ENCODE measurements around the gene ARHGEF2.
"Not testable (repeated sequence)": the region's sequence is repeated elsewhere in the genome, so short reads cannot be mapped to it uniquely, and the experiment has no call there.

The ARHGEF2 gene

DNA sequence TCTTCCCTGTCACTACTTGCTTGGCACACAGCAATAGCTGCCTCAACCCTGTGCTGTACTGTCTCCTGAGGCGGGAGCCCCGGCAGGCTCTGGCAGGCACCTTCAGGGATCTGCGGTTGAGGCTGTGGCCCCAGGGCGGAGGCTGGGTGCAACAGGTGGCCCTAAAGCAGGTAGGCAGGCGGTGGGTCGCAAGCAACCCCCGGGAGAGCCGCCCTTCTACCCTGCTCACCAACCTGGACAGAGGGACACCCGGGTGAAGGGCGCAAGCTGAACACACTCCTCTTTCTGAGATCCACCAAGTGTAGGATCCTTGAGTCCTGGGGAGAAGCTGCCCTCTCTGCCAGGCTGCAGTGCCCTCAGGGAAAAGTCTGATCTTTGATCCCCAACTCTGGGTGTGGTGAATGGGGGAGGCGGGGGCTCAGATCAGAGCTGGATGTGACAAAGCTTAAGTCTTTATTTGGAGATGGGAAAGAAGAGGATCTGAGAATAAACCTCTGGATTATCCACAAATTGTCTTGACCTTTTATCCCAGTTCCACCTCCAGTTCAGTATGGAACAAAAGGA lies 35.7 kb downstream of the ARHGEF2 start:
- no peak for DNase-seq (ENCODE audit: low spot score)

DNA sequence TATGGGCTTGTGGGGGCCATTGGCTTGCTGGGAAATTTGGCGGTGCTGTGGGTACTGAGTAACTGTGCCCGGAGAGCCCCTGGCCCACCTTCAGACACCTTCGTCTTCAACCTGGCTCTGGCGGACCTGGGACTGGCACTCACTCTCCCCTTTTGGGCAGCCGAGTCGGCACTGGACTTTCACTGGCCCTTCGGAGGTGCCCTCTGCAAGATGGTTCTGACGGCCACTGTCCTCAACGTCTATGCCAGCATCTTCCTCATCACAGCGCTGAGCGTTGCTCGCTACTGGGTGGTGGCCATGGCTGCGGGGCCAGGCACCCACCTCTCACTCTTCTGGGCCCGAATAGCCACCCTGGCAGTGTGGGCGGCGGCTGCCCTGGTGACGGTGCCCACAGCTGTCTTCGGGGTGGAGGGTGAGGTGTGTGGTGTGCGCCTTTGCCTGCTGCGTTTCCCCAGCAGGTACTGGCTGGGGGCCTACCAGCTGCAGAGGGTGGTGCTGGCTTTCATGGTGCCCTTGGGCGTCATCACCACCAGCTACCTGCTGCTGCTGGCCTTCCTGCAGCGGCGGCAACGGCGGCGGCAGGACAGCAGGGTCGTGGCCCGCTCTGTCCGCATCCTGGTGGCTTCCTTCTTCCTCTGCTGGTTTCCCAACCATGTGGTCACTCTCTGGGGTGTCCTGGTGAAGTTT lies 36.4 kb downstream of the ARHGEF2 start:
- no peak for DNase-seq (ENCODE audit: low spot score)

DNA sequence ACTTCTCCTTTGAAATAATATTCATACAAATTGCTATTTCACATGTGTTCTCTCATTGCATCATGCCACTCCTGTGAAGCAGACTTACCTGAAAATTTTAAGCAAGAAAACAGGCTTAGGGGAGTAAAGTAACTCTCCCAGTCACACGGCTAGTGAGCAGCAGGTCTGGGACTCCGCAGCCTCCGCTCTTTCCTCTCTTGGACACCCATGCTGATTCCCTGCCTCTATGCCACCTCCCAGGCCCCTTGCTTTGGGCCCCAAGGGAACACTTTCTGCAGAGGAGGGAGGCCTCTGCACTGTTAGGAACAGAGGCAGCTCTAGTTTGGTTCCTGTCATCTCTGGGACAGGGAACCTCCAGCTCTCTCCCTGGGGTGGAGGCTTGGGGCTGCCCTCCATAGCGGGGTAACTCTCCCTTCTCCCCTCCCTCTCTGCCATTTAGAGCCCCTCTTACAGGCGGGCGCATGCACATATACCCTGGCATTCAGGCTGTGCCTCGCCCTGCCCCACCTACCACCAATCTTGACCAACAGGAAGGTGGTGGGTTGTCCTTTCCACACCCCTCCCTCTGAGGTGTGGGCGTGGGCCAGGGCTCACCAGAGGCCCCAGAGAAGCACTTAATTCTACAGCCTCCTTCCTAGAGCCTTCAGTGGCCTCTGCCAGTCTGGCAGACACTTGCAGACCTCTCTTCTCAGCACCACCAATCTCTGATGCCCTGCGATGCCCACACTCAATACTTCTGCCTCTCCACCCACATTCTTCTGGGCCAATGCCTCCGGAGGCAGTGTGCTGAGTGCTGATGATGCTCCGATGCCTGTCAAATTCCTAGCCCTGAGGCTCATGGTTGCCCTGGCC lies 37.1 kb downstream of the ARHGEF2 start, which contains the start of gene RXFP4:
Gene RXFP4, plus strand, starts transcription at position 646 of the 852 bp plus-strand sequence. Its CDS starts 72 bp downstream, at position 718.
- peak; percentile 27 for DNase-seq (ENCODE audit: low spot score)

DNA sequence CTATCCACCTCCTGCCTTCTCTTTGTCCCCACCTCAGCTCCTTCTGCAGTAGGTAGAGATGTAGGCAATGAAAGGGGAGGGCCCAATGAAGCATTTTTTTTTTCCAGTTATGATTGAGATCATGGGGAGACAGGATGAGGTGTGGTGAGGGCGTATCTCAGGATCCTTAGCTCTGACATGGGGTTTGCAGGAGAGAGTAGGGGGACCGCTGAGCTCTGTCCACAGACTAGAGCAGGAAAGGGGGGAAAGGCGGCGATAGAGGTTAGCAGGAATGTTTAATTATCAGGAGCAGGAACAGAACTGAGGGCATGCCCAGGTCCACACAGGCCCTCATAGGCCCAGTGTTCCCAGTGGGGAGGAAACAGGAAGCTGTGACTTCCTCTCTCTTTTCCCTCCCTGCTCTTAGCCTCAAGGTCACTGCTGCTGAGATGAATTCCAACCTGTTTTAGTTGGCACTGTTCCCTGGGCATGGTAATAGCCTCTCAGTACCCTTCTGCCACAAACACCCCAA lies 37.8 kb downstream of the ARHGEF2 start:
- DNase-seq (ENCODE audit: low spot score) = peak; percentile 70

DNA sequence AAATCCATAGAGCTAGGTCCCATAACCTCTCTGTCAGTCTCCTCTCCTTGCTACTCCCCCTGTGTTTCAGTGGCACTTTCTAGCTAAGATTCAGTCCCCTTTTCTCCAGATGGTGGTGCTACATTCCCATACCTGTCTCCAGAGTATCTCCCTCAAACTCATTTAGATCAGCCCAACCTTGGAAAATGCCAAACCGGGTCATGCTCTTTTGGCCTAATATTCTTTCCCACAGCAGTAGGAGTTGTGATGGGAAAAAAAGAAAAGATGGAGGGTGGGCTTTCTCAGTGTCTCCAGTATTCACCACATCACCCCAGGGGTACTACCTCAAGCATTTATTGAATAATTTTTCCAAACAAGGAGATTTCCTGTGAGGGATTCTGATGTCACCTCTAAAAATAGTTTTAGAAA lies 40.1 kb downstream of the ARHGEF2 start:
- DNase-seq (ENCODE audit: low spot score) = peak; percentile 69

DNA sequence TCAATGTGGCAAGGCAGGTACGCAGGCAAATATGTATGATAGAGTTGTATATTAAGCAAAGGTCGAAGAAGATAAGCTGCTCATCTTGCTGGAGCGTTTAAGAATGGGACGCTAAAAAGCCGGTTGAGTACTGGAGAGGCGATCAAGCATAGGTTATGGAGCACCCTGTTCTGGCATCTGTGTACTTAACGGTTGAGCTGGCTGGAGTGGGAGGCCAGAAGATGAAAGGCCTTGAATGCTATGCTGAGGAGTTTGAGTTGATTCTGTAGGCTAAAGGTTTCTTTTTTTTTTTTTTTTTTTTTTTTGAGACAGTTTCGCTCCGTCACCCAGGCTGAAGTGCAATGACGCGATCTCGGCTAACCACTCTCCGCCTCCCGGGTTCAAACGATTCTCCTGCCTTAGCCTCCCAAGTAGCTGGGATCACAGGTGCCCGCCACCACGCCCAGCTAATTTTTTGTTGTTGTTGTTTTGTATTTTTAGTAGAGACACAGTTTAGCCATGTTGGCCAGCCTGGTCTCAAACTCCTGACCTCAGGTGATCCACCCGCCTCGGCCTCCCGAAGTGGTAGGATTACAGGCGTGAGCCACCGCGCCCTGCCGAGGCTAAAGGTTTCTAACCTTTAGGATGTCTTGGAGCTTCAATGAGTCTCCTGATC lies 43.3 kb downstream of the ARHGEF2 start:
- DNase-seq (ENCODE audit: low spot score) = peak; percentile 74

DNA sequence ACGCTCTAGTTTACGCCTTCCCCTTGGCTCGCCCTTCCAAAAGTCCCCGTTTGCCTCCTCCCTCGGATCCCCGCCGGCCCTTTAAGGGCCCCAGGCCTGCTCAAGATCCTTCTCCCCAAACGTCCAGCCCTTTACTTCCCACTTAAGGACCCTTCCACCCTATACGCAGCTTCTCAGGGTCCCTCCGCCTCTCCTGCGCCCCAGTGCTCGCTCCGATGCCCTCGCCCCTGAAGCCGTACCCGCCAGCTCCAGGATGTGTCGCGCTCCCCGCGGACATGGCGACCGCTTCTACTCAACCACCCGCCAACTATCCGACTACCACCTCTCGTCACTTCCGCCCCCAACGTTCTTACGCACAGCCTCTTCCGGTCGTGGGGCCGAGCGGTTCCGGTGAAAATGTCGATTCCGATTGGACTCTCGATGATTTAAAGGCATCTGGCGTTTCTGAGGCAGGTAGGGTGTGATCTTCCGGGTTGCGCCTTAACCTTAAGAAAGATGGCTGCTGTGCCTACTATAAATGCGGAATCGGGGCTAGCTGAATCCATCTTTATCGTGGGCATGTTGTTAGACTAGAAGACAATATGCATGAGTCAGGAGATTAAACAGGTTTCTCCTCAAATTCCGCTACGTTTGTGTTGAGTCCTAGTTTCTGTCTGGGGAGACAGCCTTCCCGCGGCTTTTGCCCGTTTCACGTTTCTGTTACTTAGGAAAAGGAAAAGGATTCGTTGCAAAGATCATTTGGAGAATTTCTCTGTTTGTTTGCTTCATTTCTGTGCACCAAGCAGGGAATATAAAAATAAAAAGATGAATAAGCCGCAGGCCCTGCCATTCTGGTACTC lies 44.0 kb downstream of the ARHGEF2 start, which contains the start of gene KHDC4:
Gene KHDC4, minus strand, starts transcription at position 317 of the 839 bp plus-strand sequence. Its CDS starts 40 bp downstream, at position 277.
- peak; percentile 100 for DNase-seq (ENCODE audit: low spot score)

DNA sequence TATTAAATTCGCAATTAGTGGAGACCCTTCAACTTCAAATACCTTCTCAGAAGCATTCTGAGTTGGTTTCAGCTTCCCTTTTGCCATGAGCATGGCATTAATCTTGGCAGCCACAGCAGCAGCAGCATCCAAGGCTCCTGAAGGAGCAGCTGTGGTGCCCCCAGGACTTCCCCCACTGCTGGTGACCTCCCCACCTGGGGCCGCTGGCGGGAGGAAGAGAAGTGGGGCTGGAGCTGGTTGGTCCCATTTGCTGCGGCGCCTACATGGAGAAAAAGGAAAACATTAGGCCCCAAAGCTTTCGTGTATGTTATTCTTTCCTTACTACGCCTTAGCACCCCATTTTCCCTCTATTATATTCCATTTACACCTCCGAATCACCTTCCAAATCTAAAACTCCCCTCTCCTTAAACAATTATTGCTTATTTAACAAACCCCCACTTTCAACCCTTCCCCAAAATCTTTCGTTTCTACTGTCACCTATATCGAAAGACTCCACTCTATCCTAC lies 44.7 kb downstream of the ARHGEF2 start:
- DNase-seq (ENCODE audit: low spot score) = no peak

DNA sequence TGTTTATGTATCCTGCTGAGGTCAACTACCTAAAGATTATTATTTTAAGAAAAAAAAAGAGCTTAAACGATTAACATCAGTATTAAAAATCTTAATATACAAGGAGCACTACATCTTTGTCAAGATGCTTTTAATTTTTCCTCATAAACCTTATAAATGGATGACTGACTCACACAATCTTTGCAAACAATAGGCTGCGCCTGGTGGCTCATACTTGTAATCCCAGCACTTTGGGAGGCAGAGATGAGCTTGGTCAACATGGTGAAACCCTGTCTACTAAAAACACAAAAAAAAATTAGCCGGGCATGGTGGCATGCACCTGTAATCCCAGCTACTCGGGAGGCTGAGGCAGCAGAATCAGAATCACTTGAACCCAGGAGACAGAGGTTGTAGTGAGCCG lies 45.9 kb downstream of the ARHGEF2 start:
- DNase-seq (ENCODE audit: low spot score) = peak; percentile 31

DNA sequence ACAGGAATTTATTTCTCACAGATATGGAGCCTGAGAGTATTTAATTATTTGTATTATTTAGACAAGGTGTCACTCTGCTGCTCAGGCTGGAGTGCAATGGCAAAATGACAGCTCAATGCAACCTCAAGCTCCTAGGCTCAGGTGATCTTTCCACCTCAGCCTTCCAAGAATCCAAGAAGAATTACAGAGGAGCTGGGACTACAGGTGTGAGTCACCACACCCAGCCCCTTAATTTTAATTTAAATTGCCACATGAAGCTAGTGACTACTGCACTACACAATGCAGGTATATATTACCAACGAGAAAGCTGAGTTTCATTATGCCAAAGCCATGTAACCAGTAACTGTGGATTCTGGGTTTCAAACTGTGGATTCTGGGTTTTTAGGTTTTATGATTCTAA lies 46.3 kb downstream of the ARHGEF2 start:
- peak; percentile 92 for DNase-seq (ENCODE audit: low spot score)

DNA sequence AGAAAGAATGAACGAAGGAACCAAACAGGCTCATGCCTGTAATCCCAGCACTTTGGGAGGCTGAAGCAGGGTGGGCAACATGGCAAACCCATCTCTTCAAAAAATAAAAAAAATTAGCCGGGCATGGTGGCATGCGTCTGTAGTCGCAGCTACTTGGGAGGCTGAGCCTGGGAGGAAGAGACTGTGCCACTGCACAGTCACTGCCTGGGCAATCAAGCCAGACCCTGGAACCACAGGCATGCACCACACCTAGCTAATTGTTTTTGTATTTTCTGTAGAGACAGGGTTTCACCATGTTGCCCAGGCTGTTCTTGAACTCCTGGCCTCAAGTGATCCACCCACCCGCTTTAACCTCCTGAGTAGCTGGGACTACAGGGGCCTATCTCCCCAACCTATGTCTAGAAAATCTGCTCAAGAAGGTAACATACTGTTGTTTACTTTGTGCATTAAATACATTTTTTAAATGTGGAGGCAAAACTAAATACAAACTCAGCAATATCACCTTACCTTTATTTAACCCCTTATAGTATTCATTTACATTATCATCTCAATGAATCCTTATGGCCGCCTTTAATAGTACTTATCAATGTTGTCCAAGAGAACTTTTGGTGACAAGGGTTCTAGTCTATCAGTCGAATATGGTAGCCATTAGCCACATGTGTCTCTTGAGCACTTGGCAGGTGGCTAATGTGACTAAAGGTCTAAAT lies 46.9 kb downstream of the ARHGEF2 start:
- DNase-seq (ENCODE audit: low spot score) = peak; percentile 89

DNA sequence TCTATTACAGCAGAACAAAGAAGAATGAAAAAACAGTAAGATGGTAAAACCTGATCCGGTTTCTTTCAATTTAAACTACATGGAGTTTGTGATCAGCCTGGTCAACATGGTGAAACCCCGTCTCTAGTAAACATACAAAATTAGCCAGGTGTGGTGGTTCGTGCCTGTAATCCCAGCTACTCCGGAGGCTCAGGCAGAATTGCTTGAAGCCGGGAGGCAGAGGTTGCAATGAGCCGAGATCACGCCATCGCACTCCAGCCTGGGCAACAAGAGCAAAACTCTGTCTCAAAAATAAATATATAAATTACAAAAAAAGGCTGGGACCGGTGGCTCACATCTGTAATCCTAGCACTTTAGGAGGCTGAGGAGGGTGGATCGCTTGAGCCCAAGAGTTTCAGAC lies 47.6 kb downstream of the ARHGEF2 start:
- DNase-seq (ENCODE audit: low spot score) = not testable (repeated sequence)

DNA sequence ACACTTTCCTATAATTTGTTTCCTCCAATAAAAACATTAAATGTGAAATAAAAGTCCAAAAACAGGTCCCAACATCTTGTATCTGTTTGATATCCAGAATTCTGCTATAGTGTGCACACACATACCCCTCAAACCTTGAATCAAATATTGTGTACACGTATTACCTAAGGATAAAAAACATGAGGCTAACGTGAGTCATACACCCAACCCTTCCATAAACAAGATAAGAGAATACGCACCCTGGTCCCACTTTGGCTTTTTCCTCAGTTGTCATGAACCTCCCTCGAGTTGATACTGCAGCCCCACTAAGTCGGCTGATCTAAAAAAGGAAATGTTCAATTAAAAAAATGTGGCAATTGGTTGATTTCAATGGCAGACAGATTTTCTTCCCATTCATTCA lies 49.3 kb downstream of the ARHGEF2 start:
- no peak for DNase-seq (ENCODE audit: low spot score)

DNA sequence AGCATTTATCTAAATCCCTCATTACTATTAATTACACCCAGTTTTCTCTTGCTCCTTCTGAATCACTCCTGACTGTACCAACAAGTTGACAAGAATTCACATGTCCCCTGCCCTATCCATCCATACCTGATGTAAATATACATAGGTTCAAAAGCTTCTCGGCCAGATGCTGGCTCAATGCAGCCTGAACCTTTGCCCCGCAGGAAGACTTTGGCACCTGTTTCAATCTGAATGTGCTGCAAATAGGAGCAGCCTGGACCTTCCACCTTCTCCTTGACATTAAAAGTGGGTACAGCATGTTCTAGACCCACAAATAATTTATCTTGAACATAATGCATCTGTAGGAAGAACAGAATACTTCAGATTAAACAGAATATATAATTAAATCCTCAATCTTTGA lies 52.8 kb downstream of the ARHGEF2 start:
- DNase-seq (ENCODE audit: low spot score) = no peak

DNA sequence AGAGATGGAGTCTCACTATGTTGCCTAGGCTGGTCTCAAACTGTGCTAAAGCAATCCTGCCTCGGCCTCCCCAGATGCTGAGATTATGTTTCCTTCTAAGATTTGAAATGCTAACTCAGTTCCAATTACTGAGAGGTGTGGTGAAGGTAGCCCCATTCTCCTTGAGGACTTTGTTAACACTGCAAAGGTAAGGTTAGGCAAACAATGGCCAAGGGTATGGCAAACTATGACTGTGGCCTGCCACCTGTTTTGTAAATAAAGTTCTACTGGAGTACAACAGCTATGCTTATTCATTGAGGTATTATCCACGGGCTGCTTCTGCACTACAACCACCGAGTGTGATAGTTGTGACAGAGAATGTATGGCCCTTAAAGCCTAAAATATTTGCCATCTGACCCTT lies 57.6 kb downstream of the ARHGEF2 start:
- DNase-seq (ENCODE audit: low spot score) = no peak

DNA sequence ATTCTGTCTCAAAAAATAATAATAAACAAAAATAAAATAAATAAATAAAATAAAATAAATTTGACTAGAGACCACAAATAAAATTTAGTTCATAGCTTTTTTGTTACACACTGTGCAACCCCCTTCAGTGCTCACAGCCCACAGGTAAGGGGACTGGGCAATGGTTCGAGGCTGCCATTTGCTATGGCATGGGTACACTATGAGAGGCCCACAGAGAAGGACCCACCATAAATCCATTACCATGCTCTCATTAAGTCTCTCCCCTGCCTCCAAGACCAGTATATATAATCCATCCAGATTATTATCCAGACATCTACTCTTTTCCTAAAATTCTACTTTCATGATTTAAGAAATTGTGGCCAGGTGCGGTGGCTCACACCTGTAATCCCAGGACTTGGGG lies 58.5 kb downstream of the ARHGEF2 start:
- no peak for DNase-seq (ENCODE audit: low spot score)

DNA sequence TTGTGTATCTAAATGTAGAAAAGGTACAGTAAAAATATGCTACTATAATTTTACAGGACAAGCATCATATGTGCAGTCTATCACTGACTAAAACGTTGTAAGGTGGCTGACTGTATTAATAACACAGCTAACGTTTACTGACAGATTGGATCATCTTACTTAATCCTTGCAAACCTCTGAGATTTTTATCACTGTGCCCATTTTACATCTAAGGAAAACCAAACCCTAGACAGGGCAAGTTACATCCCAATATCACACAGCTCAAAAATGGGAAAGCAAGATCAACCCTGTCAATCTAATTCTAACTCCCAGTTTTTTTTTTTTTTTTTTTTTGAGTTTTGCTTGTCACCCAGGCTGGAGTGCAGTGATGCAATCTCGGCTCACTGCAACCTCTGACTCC lies 59.7 kb downstream of the ARHGEF2 start:
- no peak for DNase-seq (ENCODE audit: low spot score)

DNA sequence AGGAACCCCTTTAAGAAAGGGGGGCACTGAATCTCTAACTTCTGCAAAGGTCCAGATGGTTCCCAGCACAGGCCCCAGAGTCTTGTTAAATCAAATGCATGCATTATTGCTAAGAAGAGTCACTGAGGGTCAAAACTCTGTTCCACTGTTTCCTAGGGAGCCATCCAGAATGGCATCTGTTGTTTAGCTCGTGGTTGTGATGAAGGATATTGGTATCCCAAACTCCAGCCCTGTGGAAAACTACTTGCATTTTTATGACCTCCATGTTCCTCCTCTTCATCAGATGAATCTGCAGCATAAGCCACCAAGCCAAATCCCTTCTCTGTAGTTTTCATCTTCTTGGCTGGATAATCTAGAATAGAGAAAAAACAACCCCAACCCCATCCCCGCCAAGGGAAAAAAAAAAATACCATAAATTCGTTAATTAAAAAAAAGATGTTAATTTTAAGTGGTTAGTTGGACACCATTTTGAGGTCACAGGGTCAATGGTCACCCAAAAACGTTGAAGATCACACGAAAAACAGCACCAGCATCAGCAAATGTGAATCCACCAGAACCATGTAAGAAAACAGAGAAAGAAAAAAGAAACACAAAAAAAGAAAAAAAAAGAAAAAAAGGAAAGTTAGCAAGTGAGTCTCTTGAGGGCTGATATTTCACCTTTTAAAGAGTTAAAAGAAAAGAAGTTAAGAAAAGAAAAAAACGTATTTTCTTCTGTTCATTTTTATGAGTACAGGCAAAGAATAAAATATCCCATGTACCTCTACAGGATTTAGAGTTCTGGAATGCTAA lies 64.2 kb downstream of the ARHGEF2 start:
- peak; percentile 15 for DNase-seq (ENCODE audit: low spot score)

DNA sequence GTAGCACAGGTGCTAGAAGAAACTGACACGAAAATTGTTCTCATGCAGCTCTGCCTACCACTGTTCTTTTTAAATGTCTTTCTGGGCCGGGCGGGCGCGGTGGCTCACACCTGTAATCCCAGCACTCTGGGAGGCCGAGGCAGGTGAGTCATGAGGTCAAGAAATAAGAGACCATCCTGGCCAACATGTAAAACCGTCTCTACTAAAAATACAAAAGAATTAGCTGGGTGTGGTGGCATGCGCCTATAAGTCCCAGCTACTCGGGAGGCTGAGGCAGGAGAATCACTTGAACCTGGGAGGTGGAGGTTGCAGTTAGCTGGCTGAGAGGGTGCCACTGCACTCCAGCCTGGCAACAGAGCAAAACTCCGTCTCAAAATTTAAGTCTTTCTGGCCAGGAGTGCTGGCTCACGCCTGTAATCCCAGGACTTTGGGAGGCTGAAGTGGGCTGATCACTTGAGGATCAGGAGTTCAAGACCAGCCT lies 66.3 kb downstream of the ARHGEF2 start:
- peak; percentile 51 for DNase-seq (ENCODE audit: low spot score)
